Measurements from ENCODE around the gene BMP7.

BMP7 gene

DNA sequence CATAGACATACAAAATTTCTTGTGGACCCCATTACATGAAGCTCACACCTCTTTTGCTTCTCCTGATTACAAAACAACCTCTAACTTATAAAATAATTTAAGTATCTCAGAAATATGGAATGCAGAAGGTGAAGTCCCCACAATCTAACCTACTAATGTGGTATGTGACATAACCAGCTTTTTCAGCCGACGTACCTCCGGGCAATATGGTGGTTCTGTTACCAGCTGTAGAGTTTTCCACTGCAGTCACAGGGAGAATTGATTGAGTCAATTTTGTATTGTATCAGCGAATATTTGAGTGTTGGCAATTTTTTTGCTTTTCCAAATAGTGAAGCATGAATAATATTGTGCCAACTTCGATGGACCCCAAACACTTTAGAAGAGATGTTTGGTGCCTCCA lies 47.5 kb upstream of the BMP7 start:
- Histone ChIP-seq H3K36me3 (ENCODE audit: insufficient read depth, low read length) (no peaks in the 10 kb centered on the region), H3K9me2 (replicated peaks; ENCODE audit: low read depth, low read length) (no peaks in the 10 kb centered on the region), H3K4me1 (ENCODE audit: insufficient read depth, low read length, poor library complexity, severe bottlenecking) (no peaks in the 10 kb centered on the region), H4K20me1 (ENCODE audit: insufficient read depth, low read length, poor library complexity, severe bottlenecking) (no peaks in the 10 kb centered on the region), H3K4me2 (ENCODE audit: low read depth, low read length, poor library complexity, severe bottlenecking) (no peak overlapping the region), H3K79me2 (ENCODE audit: insufficient read depth, low read length) (no peaks in the 10 kb centered on the region), H3K9me3 (ENCODE audit: insufficient read depth, low read depth, low read length) (no peaks in the 10 kb centered on the region), H2AFZ (ENCODE audit: low read length) (no peak overlapping the region), H3K27me3 (ENCODE audit: insufficient read depth, low read length, poor library complexity, severe bottlenecking) (no peaks in the 10 kb centered on the region), H3F3A (ENCODE audit: low read depth) (no peaks in the 10 kb centered on the region), H3K4me3 (ENCODE audit: low read length, poor library complexity, severe bottlenecking) (no peak overlapping the region), H3K9ac (ENCODE audit: low read depth, low read length, poor library complexity, severe bottlenecking) (no peak overlapping the region)
- TF ChIP-seq, protein P1, sequence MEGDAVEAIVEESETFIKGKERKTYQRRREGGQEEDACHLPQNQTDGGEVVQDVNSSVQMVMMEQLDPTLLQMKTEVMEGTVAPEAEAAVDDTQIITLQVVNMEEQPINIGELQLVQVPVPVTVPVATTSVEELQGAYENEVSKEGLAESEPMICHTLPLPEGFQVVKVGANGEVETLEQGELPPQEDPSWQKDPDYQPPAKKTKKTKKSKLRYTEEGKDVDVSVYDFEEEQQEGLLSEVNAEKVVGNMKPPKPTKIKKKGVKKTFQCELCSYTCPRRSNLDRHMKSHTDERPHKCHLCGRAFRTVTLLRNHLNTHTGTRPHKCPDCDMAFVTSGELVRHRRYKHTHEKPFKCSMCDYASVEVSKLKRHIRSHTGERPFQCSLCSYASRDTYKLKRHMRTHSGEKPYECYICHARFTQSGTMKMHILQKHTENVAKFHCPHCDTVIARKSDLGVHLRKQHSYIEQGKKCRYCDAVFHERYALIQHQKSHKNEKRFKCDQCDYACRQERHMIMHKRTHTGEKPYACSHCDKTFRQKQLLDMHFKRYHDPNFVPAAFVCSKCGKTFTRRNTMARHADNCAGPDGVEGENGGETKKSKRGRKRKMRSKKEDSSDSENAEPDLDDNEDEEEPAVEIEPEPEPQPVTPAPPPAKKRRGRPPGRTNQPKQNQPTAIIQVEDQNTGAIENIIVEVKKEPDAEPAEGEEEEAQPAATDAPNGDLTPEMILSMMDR (conservative IDR thresholded peaks at IDR 0.05; ENCODE audit: low read length), result no peak
- TF ChIP-seq EZH2phosphoT487 (IDR thresholded peaks at IDR 0.05; ENCODE audit: borderline replicate concordance), result no peak

DNA sequence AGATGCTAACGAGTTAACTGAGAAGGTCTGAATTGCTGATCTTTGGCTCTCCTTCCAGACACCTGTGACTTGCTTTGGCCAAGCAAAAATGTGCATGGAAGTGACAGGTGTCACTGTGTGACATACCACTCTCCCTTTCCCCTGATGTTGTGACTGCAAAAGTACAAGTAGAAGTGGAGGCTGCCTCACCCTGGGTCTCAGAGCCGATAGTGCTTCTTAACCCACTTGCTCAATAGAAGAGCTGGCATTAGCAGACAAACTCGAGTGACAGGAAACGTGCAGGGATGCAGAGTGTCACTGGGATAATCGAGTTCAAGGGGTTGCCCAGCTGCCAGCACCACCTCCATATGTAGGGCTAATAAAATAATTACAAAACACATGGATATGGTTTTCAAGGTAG lies 46.8 kb upstream of the BMP7 start:
- no peak overlapping the region for H3K4me3 ChIP-seq (ENCODE audit: low read length, poor library complexity, severe bottlenecking)
- no peak overlapping the region for H3K9ac ChIP-seq (ENCODE audit: low read depth, low read length, poor library complexity, severe bottlenecking)
- H3K9me3 ChIP-seq (ENCODE audit: insufficient read depth, low read depth, low read length), result no peaks in the 10 kb centered on the region
- H4K20me1 ChIP-seq (ENCODE audit: insufficient read depth, low read length, poor library complexity, severe bottlenecking), result no peaks in the 10 kb centered on the region
- H3K9me2 ChIP-seq (replicated peaks; ENCODE audit: low read depth, low read length), result no peaks in the 10 kb centered on the region
- H2AFZ ChIP-seq (ENCODE audit: low read length), result no peak overlapping the region
- no peak for TF ChIP-seq EZH2phosphoT487 (IDR thresholded peaks at IDR 0.05; ENCODE audit: borderline replicate concordance)
- TF ChIP-seq, protein P1 (conservative IDR thresholded peaks at IDR 0.05; ENCODE audit: low read length), result no peak
- H3K79me2 ChIP-seq (ENCODE audit: insufficient read depth, low read length), result no peaks in the 10 kb centered on the region
- H3F3A ChIP-seq (ENCODE audit: low read depth), result no peaks in the 10 kb centered on the region
- H3K4me1 ChIP-seq (ENCODE audit: insufficient read depth, low read length, poor library complexity, severe bottlenecking), result no peaks in the 10 kb centered on the region
- no peak overlapping the region for H3K4me2 ChIP-seq (ENCODE audit: low read depth, low read length, poor library complexity, severe bottlenecking)
- no peaks in the 10 kb centered on the region for H3K27me3 ChIP-seq (ENCODE audit: insufficient read depth, low read length, poor library complexity, severe bottlenecking)
- H3K36me3 ChIP-seq (ENCODE audit: insufficient read depth, low read length), result no peaks in the 10 kb centered on the region

DNA sequence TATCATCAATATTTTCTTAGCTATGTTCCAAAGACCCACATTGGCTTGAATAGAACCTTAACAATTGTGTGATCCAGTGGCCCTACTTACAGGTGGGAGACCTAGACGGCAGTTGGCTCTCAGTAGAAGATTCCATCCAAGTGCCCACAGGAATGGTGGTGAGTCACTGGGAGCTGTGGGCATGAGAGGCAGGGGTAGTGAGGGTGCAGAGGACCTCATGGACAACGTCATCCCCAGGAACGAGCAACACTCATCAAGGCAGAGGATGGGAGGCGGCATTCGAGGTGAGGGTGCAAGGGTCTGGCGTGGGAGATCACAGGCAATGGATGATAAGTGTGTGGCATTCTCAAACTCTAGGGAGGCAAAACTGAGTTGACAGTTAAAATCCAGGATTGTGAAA lies 45.7 kb upstream of the BMP7 start:
- TF ChIP-seq EZH2phosphoT487 (IDR thresholded peaks at IDR 0.05; ENCODE audit: borderline replicate concordance), result no peak
- TF ChIP-seq, protein P1 (conservative IDR thresholded peaks at IDR 0.05; ENCODE audit: low read length), result no peak
- no peaks in the 10 kb centered on the region for H3K4me1 ChIP-seq (ENCODE audit: insufficient read depth, low read length, poor library complexity, severe bottlenecking)
- no peaks in the 10 kb centered on the region for H3K9me3 ChIP-seq (ENCODE audit: insufficient read depth, low read depth, low read length)
- H4K20me1 ChIP-seq (ENCODE audit: insufficient read depth, low read length, poor library complexity, severe bottlenecking), result no peaks in the 10 kb centered on the region
- no peak overlapping the region for H3K4me2 ChIP-seq (ENCODE audit: low read depth, low read length, poor library complexity, severe bottlenecking)
- no peak overlapping the region for H3K4me3 ChIP-seq (ENCODE audit: low read length, poor library complexity, severe bottlenecking)
- H3K27me3 ChIP-seq (ENCODE audit: insufficient read depth, low read length, poor library complexity, severe bottlenecking), result no peaks in the 10 kb centered on the region
- no peaks in the 10 kb centered on the region for H3F3A ChIP-seq (ENCODE audit: low read depth)
- H3K9ac ChIP-seq (ENCODE audit: low read depth, low read length, poor library complexity, severe bottlenecking), result no peak overlapping the region
- H3K79me2 ChIP-seq (ENCODE audit: insufficient read depth, low read length), result no peaks in the 10 kb centered on the region
- no peaks in the 10 kb centered on the region for H3K9me2 ChIP-seq (replicated peaks; ENCODE audit: low read depth, low read length)
- H2AFZ ChIP-seq (ENCODE audit: low read length), result no peak overlapping the region
- H3K36me3 ChIP-seq (ENCODE audit: insufficient read depth, low read length), result no peaks in the 10 kb centered on the region
